ENCODE results near the gene RNGTT.

RNGTT gene

DNA sequence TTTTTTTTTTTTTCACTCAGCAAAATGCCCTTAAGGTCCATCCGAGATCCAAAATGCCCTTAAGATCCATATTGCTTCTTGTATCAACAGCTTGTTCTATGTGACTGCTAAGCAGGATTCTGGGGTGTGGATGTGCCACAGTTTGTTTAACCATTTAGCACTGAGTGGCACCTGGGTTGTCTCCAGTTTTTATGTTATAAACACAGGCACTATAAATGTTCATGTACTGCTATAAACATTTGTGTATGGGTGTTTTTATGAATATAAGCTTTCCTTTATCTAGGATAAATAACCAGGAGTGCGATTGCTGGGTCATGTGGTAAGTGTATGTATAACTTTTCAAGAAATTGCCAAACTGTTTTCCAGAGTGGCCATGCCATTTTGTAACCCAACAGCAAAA lies 386.0 kb downstream of the RNGTT start:
- no peak for DNase-seq

DNA sequence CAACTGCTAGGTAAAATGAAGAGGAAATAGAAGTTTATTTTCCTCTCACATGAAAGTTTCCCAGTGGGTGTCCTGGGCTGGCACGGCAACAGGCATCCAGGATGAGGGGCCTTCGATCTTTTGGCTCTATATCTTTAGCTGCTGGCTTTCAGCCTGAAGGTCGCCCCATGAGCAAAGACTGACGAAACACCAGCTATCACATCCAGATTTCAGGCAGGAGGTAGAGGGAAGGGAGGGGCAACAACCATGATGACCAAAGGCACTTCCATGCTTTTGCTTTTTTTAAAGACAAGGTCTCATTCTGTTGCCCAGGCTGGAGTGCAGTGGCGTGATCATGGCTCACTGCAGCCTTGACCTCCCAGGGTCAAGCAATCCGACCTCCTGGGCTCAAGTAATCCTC lies 387.9 kb downstream of the RNGTT start:
- no peak for DNase-seq

DNA sequence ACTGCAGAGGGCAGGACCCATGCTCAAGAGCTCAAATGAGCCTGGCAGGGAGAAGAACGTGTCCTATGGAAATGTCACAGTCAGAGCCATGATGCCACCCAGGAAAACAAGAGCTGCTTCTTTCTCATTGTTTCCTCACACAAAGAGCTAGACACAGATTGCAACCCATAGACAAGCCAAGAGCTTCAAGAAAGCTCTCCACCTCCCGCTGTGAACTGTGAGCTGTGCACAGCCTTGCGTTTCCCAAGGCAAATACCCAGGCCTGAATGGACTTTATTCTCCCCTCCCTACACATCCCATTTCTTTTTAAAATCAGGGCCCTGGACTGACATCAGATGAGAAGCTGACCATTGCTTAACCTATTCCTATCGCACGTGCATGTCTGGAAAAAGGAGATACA lies 388.8 kb downstream of the RNGTT start:
- no peak for DNase-seq

DNA sequence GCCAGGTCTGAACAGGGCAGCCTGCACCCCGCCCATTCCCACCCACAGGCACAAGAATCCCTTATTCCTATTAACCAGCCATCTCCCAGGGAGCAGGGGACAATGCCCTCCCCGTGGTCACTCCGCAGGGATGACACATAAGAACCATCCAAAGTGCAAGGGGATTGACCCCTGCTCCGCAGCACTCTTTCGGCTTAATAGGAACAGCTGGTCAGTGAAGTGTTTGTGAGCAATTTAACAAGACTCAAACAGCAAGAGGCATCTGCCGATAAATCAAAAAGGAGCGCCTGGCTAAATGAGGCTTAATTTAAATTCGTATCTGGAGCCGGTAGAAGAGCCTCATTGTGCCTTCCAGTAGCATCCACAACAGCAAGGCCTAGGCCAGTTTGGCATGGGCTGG lies 389.4 kb downstream of the RNGTT start:
- DNase-seq: no peak

DNA sequence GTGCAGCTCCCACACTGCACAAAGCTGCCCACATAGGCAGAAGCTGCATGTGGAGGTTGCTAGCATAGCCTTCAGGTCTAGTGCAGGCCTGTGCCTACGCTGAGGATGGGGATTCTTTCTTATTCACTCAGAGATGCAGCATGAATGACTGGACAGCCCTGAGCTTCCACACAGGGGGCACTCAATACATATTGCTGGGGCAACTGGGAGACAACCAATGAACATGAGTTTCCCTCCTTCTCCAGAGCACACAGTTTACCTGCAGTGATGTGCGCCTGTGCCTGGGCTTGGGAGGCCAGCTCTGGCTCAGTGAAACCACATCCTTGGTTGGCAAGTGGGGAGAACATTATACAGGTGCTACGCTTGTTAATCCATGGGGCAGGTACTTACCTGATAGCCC lies 389.9 kb downstream of the RNGTT start:
- DNase-seq: no peak

DNA sequence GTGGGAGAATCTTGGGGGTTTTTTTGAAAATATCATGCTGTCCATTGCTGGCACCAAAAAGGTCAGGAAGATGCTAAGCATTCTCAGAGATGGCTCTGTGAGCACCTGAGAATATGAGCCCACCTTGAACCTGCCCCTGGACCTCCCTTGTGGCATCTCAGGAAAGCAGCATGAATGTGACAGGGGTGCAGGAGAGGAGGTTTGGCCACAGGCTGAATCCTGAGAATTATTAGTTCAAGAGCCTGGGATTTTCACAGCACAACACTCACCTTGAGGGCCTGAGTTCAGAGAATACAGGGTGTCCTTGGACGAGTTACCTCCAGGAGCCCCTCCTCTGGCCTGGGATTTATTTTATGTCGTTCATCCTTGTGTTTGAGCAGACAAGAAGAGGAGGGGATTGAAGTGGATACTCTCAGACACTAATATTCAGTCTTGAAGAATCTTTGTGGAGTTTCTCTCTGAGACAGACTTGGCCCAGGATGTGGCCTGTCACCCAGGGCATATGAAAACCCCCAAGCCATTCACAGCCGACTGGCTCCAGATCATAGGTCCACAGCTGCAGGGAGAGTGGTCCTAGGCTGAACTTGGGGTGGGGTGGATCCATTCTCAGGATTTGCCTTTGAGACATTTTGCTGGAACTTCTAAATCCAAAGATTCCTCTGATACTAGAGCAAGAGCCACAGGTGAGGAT lies 390.8 kb downstream of the RNGTT start:
- no peak for DNase-seq

DNA sequence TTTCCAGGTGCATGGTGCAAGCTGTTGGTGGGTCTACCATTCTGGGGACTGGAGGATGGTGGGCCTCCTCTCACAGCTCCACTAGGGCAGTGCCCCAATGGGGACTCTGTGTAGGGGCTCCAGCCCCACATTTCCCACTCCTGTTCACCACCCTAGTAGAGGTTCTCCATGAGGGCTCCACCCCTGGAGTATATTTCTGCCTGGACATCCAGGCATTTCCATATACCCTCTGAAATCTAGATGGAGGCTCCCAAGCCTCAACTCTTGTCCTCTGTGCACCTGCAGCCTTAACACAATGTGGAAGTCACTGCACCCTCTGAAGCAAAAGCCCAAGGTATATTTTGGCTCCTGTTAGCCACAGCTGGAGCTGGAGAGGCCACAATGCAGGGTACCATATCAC lies 393.5 kb downstream of the RNGTT start:
- no peak for DNase-seq

DNA sequence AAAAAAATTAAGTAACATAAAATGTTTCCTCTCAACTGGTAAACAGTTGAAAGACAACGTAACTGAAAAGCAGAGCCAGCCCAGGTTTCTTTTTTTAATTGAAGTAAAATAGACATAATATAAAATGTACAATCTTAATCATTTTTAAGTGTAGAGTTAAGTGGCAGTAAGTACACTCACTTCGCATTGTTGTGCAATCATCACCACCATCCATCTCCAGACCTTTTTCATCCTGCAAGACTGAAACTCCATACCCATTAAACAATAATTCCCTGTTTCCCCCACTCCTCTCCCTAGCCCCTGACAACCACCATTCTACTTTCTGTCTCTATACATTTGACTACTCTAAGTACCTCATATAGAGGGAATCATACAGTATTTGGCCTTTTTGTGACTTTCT lies 395.7 kb downstream of the RNGTT start:
- no peak for DNase-seq

DNA sequence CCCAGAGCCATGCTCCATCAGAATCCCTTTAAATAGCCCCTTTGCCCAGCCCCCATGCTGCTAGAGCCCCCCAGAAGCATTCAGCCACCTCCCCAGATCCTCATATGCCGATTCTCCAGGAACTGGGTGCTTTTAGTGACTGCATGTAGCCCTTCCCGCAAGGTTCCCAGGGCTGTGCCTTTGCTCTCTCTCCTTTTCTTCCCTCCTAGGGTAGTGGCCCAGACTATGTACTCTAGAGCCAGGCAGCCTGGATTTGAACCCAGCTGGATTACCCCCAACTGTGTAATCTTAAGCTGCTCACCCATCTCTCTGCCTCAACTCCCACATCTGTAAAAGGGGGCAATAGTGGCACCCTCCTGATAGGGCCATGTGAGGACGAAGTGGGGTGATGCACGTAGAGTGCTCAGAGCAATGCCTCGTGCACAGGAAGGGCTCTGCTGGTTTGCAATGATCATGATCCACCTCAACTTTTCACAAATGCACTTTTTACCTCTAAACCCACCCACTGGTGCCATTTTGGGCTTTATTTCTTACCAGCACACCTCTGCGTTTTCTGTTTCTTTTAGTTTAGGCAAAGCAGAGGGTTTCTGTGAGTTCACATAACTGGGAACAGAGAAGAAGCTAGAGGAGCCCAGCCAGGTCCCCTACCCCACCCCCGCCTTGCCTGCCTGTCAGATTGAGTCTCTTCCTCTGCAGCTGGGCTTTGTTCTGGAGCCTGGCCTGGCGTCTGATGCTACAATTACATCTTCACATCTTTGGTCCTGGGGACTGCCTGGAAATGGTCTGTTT lies 396.5 kb downstream of the RNGTT start:
- DNase-seq: no peak

DNA sequence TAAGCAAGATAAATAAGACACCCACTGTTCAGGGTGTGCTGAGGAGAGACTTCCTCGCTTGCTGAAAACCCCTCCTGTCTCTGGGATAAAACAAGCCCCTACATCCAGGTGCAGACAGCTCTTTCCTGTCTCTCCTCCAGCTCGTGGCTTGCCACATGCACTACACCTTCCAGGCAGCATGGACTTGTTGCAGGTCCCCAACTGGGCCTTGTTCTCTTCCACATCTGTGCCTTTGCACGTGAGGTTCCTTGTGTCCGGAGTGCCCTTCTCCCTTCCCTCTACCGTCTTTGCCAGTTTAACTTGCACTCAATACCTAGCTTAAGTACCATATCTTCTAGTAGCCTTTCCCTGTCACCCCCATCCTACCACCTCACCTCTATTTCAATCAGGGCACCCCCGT lies 397.6 kb downstream of the RNGTT start:
- no peak for DNase-seq

DNA sequence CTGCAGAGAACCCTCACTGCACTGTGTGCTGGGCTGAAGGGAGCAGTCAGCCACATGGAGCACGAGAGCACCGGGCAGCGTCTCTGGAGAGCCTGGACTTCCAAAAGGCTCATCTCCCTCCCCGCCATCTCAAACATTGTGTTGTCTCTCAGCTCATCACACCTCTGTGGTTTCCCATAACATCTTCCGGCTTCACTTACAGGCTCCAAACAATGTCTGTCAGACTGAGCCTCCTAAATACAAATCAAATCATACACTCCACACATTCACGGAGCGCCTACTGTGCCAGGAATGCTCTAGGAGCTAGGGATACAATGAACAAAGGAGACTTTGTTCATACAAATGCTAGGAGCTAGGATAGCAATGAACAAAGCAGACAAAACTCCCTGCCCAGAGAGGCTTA lies 398.0 kb downstream of the RNGTT start:
- no peak for DNase-seq

DNA sequence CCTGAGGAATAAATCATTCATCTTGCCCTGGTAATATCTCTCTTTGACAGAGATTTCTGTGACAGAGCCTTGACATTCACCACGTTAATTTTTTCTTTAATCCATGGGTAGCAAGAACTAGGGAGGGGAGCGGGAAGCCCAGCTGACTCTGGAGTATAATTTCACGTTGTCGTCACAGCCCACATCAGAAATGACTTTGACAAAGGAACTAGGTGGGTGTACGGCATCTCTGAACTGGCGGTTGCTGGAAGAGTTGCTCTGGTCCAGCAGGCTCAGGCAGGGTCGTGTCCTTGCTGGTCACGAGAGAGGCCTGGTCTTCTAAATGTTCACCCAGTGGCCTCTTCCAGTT lies 400.2 kb downstream of the RNGTT start:
- DNase-seq: no peak

DNA sequence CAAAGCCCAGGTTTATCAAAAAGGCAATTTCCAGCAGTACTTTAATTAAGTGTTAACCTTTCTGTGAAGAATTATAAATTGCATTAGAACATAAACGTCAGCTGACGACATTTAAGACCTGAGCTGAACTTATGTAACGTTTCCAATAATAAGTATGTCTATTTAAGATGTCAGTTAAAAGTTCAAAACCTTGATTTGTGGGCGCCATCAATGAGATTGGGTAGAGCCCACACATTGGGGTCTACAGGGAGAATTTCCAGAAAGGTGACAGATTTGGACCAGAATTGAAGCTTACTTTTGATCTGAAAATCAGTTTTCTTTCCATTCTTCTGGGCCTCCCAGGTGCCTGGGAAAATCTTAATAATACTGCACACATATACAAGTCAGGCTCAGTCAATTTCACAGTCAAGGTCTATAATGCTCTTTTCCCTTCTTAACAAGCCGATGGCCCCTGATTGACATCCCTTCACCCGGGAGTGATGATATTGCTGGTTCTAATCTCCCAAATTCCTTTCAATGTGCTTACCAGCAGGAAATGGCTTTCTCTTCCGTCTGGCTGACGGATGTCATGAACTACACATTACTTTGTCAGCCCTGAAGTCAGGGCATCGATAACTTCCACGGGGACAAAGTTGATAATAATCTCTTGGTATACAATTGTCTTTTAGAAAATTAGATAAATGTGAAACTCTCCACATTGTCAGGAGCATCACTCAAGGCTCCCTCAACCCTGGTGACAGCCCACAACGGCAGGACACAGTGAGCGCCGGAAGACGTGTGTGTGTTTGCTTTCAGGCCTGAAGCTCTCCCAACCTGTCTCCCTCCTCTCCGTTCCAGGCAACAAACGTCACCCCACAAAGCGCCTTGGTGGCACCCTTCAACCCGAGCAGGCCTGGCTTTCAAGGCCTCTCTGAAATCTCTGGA lies 400.8 kb downstream of the RNGTT start:
- DNase-seq: no peak

DNA sequence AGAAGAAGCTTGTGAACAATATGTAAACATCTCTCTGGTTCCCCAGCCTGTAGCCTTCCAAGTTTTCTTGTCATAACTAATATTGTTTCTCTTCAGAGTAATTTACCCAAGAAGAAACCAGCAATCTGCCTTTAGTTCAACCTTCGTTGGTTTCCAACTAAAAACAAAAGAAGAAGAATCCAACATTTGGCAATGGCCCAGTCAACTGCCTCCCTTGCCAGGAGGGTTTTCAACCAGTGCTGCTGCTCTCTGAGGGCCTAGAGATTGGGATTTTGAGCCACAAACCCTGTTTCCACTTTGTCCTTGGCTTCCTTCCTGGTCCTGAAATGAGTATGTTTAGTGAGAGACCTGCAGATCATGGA lies 401.5 kb downstream of the RNGTT start:
- DNase-seq: no peak

DNA sequence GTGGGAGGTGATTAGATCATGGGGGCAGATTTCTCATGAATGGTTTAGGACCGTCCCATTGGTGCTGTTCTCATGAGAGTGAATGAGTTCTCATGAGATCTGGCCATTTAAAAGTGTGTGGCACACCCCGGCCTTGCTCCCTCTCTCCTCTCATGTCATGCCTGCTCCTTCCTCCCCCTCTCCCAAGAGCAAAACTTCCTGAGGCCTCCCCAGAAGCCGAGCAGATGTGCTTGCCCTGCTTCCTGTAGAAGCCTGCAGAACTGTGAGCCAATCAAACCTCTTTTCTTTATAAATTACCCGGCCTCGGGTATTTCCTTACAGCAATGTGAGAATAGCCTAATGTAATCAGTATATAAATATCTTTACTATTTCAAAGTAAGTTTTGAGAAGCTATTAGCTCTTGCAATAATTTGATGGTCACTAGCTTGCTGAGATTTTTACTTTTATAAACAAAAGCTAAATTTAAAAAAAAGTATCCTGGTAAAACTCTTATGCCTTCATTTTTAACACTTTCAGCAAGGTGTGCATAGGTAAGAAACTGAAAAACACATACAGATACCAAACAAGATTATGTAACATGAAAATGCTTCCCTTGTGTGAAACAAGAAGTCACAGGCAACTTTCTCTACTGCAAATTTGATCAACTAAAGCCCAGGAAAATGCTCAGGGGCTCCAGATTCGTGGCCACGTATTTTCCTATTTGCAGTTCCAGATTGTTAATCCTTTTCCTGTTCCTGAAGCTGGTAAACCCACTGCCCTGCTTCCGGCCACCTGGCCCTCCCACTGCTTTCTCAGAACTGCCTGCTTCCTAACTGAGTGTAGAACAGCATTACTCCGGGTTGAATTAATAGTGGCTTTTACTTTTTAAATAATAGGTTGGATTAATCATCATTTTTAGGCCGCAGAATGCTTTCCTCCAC lies 402.1 kb downstream of the RNGTT start:
- DNase-seq: no peak
